ENCODE data around the gene SEMA5A. TPM values are rescaled to one million over a fixed set of nuclear protein-coding genes. Genes with fewer than 3 reads are reported as not detected.
A peak's percentile ranks its signal among the peaks of the same experiment; 100 is the strongest.

SEMA5A gene
- total RNA-seq: 2.2 and 2.7 TPM in 2 replicates
- 5.6 TPM for polyA plus RNA-seq (2012)

DNA sequence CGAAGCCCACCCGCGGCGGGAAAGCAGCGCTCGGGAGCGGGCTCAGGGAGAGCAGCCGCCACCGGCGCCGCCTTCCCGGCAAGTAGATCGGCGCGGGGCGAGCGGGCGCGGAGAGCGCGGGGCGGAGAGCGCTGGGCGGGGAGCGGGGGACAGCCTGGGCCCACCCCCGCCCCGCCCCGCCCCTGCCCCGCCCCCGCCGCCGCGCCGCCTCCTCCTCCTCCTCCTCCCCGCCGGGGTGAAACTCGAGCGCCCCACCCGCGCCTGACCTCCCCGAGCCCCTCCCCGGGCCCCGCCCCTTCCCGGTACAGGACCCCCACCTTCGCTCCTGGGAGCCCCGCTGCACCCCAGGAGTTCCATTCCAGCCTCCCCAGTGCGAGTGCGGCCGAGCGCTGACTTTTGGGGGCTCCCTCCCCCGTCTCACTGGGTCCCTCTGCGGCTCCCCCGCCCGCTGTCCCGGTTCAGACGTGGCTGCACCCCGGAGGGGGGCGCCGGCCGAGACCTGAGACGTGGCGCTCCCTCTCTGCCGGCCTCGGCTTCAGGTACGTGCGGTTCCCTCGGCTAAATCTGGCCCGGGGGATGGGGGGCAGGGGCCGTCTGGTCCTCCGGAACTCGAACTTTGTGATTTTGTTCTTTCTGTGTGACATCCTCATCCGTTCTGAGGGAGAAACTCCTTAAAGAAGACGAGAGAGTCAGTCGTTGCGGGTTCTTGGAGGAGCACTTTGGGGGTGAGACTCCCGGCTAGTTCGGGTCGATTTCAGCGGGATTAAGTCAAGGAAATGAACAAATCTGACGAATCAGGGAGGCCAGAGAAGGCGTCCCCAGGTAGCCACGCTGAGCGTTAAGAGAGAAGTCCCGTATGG, at the start of gene SEMA5A:
TSS of gene SEMA5A (minus strand) at position 84 of the 860 bp plus-strand sequence. CDS start 166,129 bp downstream, outside the sequence.
- DNase-seq (ENCODE audit: low read depth): peak; percentile 48

GRCh38 chr5:9594913-9595312, 49.0 kb upstream of the SEMA5A start:
- DNase-seq (ENCODE audit: low read depth): no peak

GRCh38 chr5:9589049-9589835, 43.4 kb upstream of the SEMA5A start:
- no peak for DNase-seq (ENCODE audit: low read depth)

DNA sequence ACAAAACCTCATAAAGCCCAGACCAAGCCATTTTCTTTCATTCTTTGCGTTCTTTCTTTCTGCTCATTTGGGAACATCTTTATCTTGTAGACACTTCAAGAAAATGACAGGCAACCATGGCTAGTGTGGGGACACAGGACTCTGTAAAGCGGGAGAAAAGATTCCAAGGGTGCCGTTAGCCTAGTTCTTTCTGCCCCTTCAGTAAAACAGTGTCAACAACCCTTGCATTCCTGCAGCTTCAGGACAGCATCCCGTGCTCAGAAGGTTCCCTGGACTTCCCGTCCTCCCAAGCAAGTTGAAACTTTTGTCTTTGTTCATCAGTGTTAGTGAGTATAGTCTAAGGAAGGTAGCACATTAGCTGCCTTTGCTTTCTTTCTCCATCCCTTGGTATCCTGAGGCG, 42.4 kb upstream of the SEMA5A start:
- DNase-seq (ENCODE audit: low read depth): no peak

DNA sequence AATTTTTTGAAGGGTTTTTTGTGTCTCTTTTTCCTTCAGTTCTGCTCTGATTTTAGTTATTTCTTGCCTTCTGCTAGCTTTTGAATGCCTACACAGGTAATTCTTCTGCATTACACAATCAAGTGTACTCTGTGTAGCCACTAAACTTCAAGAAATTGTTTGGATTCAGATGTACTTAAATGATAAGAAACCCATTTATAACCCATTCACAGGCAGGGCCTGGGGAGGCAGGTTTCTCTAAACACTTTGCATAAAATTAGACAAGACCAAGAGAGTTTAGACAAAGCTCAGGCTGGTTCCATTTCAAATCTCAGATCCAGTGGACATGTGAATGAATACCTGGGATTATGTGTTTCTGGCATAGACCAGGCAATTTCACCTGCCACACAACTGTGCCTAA, 41.3 kb upstream of the SEMA5A start:
- no peak for DNase-seq (ENCODE audit: low read depth)

- no peak for DNase-seq (ENCODE audit: low read depth)
Measured at GRCh38 chr5:9582406-9582805, 36.5 kb upstream of the SEMA5A start.

DNA sequence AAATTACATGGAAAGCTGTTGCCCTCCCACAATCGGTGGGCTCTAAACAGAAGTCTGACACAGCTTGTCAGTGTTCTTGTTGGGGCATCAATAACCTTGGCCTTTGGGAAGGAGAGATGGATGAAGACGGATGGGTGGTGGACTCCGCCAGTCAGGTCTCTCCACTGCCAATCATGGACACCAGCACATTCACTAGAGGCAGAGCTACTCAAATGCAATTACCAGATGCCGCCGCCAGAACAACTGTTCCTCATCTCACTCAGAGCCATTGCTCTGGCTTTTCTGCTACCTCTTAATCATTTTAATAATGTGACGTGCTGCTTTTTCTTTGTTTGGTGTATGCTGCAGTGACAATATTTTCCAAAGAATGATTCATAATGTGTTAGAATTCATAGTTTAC, 27.9 kb upstream of the SEMA5A start:
- no peak for DNase-seq (ENCODE audit: low read depth)

DNA sequence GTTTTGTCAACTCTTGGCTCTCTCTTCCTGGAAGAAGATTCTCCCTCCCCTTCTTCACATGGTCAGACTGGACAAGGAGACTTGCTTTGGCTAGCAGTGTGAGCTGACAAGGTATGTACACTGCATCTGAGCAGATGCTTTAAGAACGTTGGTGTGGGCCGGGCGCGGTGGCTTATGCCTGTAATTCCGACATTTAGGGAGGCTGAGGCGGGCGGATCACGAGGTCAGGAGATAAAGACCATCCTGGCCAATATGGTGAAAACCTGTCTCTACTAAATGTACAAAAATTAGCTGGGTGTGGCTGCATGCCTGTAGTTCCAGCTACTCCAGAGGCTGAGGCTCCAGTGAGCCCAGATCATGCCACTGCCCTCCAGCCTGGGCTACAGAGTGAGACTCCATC, 26.4 kb upstream of the SEMA5A start:
- no peak for DNase-seq (ENCODE audit: low read depth)

- DNase-seq (ENCODE audit: low read depth): no peak
Measured at GRCh38 chr5:9570876-9571275, 25.0 kb upstream of the SEMA5A start.

DNA sequence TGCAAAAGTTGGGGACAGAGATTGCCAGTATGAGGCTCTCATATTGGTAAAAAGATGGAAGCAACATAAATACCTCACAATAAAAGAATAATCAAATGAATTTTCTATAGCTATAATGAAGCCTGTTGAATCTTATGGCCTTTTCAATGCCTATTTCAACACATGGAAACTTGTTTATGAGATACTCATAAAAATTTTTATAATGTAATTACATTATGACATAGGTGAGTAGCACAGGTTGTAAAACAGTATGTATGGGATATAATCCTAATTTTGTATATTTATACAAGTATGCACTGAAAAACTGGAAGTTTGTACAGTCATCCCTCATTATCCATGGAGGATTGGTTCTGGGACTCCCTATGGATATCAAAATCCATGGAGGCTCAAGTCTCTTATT, 21.2 kb upstream of the SEMA5A start:
- DNase-seq (ENCODE audit: low read depth): no peak

DNA sequence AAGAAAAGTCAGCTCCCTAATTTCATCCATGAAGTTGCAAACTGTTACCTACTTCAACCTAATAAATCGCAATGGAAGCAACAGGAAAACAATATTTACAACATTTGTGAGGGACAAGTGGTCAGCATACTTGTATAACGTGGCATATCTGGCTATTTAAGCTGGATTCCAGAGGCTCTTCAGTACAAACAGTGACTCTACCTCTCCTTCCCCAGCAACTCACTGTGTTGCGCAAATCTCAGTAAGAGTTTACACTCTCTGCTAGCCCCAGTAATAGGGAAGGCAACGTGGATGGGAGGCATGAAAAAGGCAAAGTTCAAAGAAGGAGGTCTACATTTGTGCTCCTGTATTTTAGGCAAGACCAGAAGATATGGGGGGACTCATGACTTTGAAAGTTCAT, 18.9 kb upstream of the SEMA5A start:
- DNase-seq (ENCODE audit: low read depth): no peak

- DNase-seq (ENCODE audit: low read depth): peak; percentile 51
Measured at GRCh38 chr5:9562141-9562540, 16.3 kb upstream of the SEMA5A start.

GRCh38 chr5:9559965-9560364, 14.1 kb upstream of the SEMA5A start:
- DNase-seq (ENCODE audit: low read depth): no peak

DNA sequence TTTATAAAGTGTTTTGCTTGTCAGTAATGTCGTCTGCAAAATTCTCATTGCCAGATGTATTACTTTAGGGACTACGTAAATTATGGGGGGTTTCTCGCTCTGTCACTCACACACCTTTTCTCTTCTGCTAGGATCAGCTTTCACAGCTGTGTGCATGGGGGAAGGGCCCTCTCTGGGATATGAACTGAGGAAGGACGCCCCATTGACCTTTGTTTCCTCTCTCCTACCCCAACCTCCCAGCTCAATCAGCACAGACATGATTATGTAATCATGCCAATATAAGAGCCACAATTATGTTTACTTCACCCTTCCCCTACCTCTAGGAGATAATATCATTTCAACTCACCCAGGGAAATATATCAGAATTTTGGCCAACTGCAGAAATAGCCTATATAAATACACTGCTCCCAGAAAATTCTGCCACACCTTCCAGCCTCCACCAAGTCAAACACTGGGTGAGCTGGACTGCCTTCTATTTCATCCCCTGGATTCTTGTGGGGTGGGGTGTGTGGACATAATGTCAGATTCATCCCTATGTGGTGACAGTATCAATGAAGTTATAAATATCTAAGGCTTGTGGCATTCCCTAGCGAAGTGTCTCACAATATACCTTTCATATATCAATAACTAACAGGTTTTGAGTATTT, 12.6 kb upstream of the SEMA5A start:
- no peak for DNase-seq (ENCODE audit: low read depth)

DNA sequence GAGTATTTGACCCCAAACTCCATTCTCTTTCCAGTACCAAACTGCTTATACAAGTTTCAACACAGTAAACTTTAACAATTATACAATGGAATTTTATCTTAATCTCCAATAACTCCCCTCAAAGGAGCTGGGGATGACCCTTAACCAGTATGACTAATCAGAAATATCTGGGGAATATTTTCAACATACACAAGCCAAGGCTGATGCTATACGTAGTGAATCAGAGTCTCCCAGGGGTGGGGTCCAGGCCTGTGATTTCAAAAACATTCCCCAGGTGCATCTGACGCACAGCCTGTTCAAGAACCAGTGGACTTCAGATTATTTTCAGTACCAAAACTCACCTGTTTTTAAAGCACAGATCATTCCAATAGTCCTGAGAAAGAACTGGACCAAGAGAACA, 11.8 kb upstream of the SEMA5A start:
- DNase-seq (ENCODE audit: low read depth): no peak

DNA sequence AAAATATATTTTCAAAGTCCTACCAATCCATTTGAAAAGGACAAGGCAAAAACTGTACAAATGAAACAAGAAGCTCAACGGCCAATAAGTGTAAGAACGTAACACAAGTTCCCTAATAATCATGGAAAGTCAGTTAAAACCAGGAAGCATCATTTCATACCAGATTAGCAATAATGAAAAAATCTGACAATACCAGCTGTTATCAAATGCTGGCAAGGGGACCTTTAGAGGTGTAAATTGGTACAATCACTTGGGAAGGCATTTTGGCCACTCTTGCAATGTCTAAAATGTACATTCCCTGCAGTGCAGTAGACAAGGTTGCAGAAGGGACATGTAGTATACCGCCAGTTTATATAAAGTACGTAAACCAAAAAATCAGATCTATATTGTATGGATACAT, 10.1 kb upstream of the SEMA5A start:
- DNase-seq (ENCODE audit: low read depth): no peak

DNA sequence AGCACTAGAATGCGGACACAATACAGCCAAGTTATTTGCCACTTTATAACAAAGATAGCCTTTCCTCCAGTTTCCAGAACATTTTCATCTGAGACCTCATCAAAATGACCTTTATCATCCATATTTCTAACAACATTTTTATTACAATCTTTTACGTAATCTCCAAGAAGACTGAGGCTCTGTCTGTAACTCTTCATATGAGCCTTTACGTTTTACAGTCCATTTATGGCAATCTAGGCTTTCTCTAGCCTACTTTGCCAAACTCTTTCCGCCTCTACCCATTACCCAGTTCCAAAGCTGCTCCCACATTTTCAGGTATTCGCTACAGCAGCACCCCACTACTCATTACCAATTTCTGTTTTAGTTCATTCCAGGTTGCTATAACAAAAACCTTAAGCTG, 8.2 kb upstream of the SEMA5A start:
- DNase-seq (ENCODE audit: low read depth): no peak

DNA sequence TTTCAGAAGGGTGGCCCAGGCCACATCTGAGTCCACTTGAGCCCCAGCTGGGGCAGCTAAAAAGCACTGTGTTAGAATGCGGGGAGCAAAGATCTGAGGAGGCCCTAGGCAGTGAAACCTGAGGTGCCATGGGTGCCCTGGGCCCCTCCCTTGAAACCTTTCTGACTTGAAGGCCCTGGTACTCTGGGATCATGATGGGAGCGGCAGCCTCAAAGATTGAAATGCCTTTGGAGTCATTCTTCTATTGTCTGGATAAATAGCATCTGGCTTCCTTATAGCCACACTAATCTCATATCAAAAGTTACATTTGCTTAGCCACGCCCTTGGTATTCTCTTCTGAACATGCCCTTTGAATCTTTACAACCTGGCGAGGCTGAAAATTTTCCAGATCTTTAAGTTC, 7.7 kb upstream of the SEMA5A start:
- DNase-seq (ENCODE audit: low read depth): no peak

DNA sequence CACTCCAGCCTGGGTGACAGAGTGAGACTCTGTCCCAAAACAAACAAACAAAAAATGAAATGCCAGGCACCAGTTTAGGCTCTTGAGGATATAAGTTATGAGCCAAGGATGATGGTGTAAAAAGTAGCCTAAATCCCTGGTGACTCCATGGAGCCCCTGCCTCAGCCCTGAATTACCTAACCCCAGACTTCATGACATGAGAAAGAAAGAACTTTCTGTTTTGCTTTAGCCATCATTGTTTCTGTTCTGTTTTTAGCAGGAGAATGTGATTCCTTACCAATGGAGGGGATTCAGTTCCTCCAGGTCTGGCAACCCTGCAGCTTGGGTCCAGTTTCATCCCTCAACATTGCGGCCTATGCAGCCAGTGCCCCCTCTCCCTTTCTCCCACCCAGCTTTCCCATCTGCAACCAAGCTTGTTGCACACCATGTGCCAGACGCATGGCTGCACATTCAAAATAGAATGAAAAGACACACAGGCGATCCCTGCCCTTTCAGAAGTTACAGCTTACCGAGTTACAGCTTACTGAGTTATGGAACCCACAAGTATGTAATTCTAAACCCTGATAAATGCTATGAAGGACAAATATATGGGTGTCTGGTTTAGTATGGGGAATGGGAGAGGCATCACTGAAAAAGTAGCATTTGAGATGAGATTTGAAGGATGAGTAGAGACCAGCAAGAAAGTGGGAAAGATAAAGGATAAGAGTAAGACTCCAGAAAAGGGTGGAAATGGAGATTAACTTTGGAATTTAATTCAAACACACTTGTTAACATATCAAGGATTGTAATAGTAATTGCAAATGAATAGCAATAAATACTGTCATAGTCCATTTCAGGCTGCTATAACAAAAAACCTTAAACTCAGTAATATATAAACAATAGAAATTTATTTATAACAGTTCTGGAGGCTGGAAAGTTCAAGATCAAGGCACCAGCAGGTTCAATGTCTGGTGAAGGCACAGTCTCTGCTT, 6.0 kb upstream of the SEMA5A start:
- no peak for DNase-seq (ENCODE audit: low read depth)

- no peak for DNase-seq (ENCODE audit: low read depth)
Measured at GRCh38 chr5:9549941-9550340, 4.1 kb upstream of the SEMA5A start.
